Sigmoid colon (tissue), 4 donors: ENCODE results near the gene LYSMD1.
A peak's percentile ranks its signal among the peaks of the same experiment; 100 is the strongest.

Experiments used
- CTCF ChIP-seq, 4 experiments: fragments of 450-650 bp in 3 of 4; fragments of 200-600 bp in 1 of 4; IDR thresholded peaks; one replicate each; pipeline ENCODE4 v1.5.1; 2016 to 2019; ENCODE audit warnings: antibody characterized with exemption in 4 of 4, mild to moderate bottlenecking in 3 of 4, moderate library complexity in 2 of 4
- EP300 ChIP-seq, 4 donors: sonication (generic); formaldehyde crosslinking; IDR thresholded peaks; one replicate each; pipeline ENCODE4 v1.6.1; 2017; ENCODE audit warnings: antibody characterized with exemption in 4 of 4
- POLR2A ChIP-seq, 2 donors: fragments of 450-650 bp; IDR thresholded peaks; one replicate each; pipeline ENCODE4 v1.6.1; 2016; ENCODE audit warnings: antibody characterized with exemption in 2 of 2, mild to moderate bottlenecking in 2 of 2, moderate library complexity in 2 of 2
- POLR2AphosphoS5 ChIP-seq, 4 donors: sonication (generic); formaldehyde crosslinking; IDR thresholded peaks; one replicate each; pipeline ENCODE4 v1.6.1; 2017; ENCODE audit warnings: antibody characterized with exemption in 4 of 4

DNA sequence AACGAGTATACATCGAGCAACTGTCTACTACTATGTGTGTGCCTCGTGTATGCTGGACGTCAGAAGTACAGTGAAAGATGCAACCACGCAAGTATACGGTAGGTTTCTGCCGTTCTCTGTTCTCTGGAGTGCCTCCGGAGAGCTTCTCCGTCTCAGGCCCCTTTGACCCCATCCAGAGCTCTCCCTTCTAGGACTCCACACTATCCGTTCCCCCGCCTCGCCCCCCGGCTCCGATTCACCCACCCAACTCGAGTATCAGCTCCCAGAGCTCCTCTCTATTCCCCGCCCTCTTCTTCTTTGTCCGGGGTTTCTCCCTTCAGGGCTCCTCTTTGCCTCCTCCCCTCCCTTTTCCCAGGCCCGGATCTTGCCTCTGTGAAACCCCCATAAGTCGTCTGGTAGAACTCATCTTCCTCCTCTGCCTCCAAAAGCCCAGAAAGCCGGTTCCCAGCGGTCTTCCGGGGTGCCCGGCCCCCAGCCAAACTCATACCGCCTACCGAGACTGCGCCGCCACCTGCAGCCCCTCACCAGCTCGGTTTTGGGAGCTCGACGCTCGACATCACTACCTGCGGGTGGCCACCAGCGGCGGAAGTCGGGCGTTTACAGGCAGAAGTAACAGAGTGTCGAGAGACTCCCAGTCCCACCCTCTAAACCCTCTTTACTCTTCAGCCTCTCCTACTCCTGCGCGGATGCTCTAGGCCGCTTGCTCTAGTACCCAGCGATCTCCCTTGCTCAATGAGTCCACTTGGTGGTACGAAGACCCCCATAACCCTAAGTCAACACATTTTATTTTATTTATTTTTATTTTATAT lies 24.1 kb upstream of the LYSMD1 start, which contains the start of gene VPS72:
- TF ChIP-seq POLR2AphosphoS5 (IDR thresholded peaks at IDR 0.05) (peak; percentile 78 to 86 (median 82)), CTCF (IDR thresholded peaks at IDR 0.05) (peak in 2 of 4 experiments; percentile 24 to 61), POLR2A (IDR thresholded peaks at IDR 0.05) (peak; percentile 56 to 62), EP300 (IDR thresholded peaks at IDR 0.05) (peak in 1 of 4 donors; percentile 69)
